Activated gamma-delta T cell treated with Interleukin-2 at 50 U/mL for 16 hours (primary cell): Measurements from ENCODE around the gene TRANK1.
"Not testable (repeated sequence)": the region's sequence is repeated elsewhere in the genome, so short reads cannot be mapped to it uniquely, and the experiment has no call there.

Experiments
- DNase-seq: peaks from one replicate; pipeline ENCODE4 v3.0.0-alpha.2; 2020

The TRANK1 gene

GRCh38 chr3:36956155-36956554 lies 11.3 kb upstream of the TRANK1 start:
- DNase-seq, result no peak

DNA sequence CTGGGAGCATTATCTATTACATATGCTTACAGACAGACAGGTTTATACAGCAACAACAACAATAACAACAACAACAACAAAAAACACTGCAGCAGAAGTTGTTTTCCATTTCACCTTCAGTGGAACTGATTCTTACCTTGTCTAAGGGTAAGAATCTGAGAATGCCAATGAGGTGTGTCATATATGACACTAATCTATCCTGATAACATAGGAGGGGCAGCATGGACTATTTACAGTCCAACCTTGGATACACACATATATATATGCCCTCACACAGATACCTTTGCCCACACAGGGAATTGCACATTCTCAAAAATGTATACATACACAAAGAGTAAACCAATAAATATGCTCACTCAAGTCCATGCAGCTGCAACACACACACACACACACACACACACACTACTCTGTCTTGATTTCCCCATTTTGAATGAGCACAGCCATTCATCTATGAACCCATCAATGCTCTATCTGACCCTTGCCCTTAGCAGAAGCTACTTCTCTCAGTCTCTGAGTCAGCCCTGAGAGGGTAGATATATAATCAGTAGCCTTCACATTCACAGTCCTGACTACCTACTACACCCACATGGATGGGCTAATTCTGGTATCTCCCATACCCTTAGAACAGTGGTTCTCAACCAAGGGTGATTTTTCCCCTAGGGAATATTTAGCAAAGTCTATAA lies 9.7 kb upstream of the TRANK1 start:
- no peak for DNase-seq

GRCh38 chr3:36947814-36948213 lies 3.0 kb upstream of the TRANK1 start:
- DNase-seq, result not testable (repeated sequence)

- no peak for DNase-seq
Observed at GRCh38 chr3:36945333-36945980, 603 bp upstream of the TRANK1 start.

- peak; percentile 23 for DNase-seq
Observed at GRCh38 chr3:36944012-36944640, 728 bp downstream of the TRANK1 start.

DNA sequence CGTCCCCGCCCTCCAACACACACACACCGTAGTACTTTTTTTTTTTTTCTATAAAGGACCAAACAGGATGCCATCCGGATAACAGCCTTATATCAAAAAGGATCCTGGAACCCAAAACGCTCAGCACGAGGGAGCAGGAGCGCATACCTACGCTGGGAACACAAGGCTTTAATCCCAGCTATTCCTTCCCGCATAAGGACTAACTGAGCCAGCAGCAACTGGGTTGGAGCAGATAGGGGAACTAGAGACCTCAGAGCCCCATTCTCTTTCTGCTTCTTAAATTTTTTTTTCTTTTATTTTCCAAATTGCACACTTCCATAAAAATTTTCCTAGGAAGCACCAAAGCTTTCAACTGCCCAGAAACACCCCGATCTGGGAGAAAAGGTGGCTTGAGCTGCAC lies 1.3 kb downstream of the TRANK1 start:
- no peak for DNase-seq

GRCh38 chr3:36942638-36943248 lies 2.1 kb downstream of the TRANK1 start:
- DNase-seq, result no peak

- DNase-seq, result no peak
Observed at GRCh38 chr3:36941658-36942057, 3.2 kb downstream of the TRANK1 start.

DNA sequence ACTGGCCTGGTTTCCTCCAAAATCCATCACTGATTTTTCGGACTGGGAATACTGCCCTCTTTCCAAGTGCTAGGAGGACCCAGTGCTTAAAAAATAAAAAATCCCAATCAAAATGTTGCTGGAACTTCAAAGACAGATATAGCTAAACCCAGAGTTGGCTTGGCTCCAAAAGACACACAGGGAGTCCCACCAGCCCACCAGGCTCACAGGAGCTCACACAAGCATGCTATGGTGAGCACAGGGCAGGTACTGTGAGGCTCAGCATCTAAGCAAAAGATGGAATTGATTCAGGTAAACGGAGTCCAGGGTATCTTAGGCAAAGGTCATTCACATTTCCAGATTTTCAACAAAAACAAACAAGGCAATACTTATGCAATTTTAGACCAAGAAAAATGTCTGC lies 3.7 kb downstream of the TRANK1 start:
- DNase-seq, result no peak

DNA sequence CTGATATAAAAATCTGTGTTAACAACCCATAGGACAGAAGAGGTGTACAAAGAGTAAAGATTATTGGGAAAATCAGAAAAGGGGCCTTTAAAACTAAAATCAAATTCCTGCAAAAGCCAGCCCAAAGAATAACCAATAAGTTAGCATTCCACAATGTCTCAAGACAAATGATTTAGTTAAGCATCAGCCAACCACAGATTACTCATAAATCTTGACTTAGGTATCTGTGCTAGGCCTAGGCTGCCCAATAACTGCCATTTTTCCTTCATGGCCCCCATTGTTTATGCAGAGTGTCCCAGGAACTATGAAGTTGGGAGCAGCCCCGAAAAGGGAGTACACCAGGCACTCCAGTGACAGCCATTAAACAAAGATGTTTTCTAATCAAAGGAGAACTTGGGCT lies 7.4 kb downstream of the TRANK1 start:
- DNase-seq, result no peak

- DNase-seq, result no peak
Observed at GRCh38 chr3:36933540-36934296, 11.1 kb downstream of the TRANK1 start.

- not testable (repeated sequence) for DNase-seq
Observed at GRCh38 chr3:36931424-36931823, 13.4 kb downstream of the TRANK1 start.

DNA sequence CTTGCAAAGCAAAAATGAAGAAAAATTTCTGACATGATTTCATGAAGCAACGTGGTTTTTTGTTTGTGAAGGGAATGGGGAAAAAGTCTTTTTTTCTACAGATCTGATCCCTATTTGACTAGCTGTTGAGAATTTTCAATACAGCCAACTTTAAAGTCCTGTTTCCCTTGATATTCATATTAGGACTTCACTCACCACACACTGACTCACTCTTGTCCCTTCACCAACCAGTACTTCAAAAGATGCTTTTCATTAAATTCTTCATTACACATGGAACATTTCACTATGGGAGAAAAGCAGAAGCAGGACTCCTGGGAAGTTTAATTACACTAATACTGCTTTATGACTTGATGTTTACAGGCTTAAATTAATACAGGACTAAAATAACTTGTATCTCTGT lies 16.6 kb downstream of the TRANK1 start:
- no peak for DNase-seq

GRCh38 chr3:36926292-36926897 lies 18.5 kb downstream of the TRANK1 start:
- no peak for DNase-seq

DNA sequence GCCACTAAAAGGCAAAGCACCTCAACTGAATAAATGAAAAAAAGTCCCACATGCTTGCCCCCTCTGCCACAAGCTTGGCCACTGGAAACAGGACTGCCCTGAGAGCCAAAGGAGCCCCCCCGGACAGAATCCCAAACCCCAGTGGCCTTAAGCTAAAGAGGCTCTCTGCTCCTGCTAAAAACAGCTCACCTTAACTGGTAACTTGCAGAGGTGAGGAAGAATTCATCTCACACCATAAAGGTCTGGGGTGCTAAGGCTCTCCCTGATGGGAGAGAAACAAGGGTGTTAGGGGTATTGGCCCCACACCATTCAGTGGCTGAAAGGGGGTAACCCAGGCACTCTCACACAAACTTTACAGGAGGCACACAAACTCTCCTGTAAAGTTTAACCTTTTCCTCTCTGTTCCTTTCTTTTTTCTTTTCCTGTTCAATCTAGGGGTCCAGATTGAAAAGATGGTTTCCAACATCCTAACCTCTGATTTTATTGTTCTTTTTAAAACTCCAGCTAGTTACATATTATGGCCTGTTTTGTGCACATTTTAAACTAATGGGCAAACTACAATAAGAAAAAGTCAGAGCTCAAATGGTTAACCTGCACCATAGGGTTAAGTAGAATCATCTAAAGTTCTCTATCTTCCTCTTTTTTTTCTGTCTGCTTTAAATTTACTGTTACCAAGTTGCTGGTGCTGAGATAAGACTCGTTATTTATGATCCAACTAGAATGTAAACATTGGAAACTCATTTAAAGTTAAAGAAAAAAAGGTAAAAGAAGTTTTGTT lies 19.9 kb downstream of the TRANK1 start:
- DNase-seq, result no peak

- DNase-seq, result no peak
Observed at GRCh38 chr3:36923981-36924743, 20.7 kb downstream of the TRANK1 start.

- DNase-seq, result no peak
Observed at GRCh38 chr3:36923523-36923943, 21.3 kb downstream of the TRANK1 start.

GRCh38 chr3:36920884-36921567 lies 23.8 kb downstream of the TRANK1 start:
- no peak for DNase-seq

- DNase-seq, result no peak
Observed at GRCh38 chr3:36919439-36920160, 25.3 kb downstream of the TRANK1 start.

DNA sequence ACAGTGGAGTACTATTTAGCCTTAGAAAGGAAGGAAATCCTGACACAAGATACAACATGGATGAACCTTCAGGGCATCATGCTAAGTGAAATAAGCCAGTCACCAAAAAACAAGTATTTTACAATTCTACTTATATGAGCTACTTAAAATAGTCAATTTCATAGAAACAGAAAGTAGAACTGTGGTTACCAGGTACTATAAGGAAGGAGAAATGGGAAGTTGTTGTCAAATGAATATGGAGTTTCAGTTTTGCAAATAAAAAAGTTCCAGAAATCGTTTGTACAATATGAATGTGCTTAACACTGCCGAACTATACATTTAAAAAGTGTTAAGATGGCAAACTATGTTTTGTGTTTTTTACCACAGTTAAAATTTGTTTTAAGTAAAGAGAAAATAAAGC lies 26.8 kb downstream of the TRANK1 start:
- DNase-seq, result no peak
